Astrocyte of the cerebellum (primary cell): Measurements from ENCODE around the gene ITK.

Experiments
- DNase-seq: peaks from one replicate; pipeline ENCODE4 v3.0.0-alpha.2; 2011; ENCODE audit warnings: low read depth
- H3K4me3 ChIP-seq: 2 replicates; pipeline ENCODE4 v1.5.1; 2011; ENCODE audit warnings: mild to moderate bottlenecking, low read depth, low read length, moderate library complexity
- CTCF ChIP-seq: IDR thresholded peaks from 2 replicates; pipeline ENCODE4 v1.5.1; 2012; ENCODE audit warnings: low read length, low read depth, moderate library complexity, mild to moderate bottlenecking; ENCODE audit errors: missing control alignments
- in situ Hi-C: cut with HindIII; loops from 2 replicates; pipeline ENCODE4 v1.10.0; 2017; ENCODE audit warnings: low sequenced_read_pairs

The ITK gene

DNA sequence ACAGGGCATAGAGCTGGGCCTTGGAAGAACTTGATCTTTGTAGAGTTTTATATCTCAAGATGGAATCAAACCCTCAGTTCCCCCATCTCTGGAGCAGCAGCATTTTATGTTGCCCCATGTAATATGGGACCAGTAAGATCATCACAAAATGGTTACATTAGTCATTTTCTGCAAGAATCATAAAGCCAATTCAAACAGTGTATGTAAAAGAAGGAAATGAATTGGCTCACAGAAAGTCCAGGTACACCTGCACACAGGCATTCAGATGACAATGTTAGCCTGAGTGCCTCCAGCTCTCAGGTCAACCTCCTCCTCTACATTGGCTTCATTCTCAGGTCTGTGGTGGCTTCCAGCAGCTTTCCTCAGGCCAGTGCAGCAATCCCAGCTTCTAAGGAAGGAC lies 120.4 kb downstream of the ITK start:
- no peak for TF ChIP-seq CTCF
- H3K4me3 ChIP-seq: no peak overlapping the region
- in situ Hi-C loops: no loop called here
- DNase-seq: no peak

DNA sequence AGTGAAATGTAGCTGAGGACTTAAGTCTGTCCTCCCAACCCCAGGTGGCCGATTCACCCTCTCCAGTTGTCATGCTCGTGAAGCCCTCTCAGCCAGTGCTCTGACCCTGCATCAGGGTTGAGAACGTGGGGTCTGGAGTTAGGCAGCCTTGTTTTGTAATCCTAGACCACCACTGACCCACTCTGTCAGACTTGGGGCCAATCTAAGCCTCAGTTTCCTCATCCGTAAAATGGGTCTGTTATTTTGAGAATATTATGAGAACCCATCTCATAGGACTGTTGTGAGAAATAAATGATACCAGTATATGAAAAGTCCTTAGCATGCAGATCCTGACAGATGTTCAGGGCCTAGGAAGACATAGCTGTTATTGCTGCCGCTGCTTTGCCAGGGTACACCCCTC lies 122.4 kb downstream of the ITK start:
- no peak for TF ChIP-seq CTCF
- in situ Hi-C loops: no loop called here
- H3K4me3 ChIP-seq: no peak overlapping the region
- DNase-seq: no peak

DNA sequence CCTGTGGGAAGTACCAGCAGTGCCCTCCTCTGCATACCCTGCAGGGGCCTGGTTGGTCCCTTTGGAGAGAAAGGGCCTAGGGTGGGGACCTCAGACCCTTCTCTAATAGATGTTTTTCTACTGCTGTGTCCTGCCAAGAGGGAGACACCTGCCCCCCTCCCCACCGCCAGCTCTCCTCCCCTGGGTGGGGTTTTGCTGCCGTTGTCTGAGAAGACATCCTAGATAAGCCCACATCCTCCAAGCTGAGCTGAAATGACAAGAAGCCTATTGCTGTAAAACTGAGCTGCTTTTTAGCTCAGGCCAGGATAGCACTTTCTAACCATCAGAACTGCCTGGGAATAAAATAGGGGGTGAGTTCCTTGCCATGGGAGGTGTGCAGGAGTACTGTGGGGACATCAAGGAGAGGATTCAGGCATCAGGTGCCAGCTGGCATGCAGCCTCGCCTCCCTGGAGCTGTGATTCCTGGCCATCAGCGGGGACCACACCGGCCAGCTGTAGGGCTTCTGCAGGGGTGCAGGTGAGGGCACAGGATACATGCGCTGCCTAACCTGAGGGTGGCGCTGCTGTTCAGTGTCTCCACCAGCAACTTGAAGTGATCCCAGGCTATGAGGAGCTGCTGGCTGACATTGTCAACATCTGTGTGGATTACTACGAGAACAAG lies 123.2 kb downstream of the ITK start:
- no peak overlapping the region for H3K4me3 ChIP-seq
- peak; percentile 9 for TF ChIP-seq CTCF
- in situ Hi-C loops: no loop called here
- no peak for DNase-seq
